ENCODE results near the gene RAB40A.

DNA sequence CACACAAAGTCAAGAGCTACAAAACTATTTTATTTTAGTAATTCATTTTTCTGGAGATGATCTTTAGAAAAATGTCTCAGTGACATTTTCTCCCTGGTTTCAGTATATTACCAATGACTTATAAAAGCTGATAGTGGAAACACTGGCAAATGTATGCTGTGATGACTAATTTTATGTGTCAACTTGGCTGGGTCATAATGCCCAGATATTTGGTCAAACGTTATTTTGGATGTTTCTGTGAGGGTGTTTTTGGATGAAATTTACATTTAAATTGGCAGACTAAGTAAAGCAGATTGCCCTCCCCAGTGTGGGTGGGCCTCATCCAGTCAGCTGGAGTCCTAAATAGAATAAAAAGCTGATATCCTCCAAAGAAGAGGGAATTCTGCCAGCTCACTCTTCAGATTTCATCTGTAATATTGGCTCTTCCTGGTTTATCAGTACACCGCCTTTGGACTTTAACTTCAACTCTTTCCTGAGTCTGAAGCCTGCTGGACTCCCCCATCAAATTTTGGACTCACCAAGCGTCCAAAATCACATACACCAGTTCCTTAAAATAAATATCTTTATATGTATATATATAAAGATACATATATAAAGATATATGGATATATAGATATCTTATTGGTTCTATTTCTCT is 31.2 kb upstream of the RAB40A start:
- TF ChIP-seq, protein P1, sequence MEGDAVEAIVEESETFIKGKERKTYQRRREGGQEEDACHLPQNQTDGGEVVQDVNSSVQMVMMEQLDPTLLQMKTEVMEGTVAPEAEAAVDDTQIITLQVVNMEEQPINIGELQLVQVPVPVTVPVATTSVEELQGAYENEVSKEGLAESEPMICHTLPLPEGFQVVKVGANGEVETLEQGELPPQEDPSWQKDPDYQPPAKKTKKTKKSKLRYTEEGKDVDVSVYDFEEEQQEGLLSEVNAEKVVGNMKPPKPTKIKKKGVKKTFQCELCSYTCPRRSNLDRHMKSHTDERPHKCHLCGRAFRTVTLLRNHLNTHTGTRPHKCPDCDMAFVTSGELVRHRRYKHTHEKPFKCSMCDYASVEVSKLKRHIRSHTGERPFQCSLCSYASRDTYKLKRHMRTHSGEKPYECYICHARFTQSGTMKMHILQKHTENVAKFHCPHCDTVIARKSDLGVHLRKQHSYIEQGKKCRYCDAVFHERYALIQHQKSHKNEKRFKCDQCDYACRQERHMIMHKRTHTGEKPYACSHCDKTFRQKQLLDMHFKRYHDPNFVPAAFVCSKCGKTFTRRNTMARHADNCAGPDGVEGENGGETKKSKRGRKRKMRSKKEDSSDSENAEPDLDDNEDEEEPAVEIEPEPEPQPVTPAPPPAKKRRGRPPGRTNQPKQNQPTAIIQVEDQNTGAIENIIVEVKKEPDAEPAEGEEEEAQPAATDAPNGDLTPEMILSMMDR (IDR thresholded peaks at IDR 0.05; ENCODE audit: low read depth, low read length) = no peak
- TF ChIP-seq MYC (IDR thresholded peaks at IDR 0.05; ENCODE audit: low read depth, low read length) (no peak), POLR2A (IDR thresholded peaks at IDR 0.05; ENCODE audit: extremely low read depth, insufficient read length) (no peak)
- TF ChIP-seq, protein P2, sequence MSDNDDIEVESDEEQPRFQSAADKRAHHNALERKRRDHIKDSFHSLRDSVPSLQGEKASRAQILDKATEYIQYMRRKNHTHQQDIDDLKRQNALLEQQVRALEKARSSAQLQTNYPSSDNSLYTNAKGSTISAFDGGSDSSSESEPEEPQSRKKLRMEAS (IDR thresholded peaks at IDR 0.05; ENCODE audit: low read depth, low read length) = no peak

All from NB4 (cell line).